ENCODE results near the gene GTF2H2C.
"Not testable (repeated sequence)": the region's sequence is repeated elsewhere in the genome, so short reads cannot be mapped to it uniquely, and the experiment has no call there.

GTF2H2C gene

GRCh38 chr5:69559908-69560330, at the start of gene GTF2H2C:
Gene GTF2H2C (plus strand): TSS chr5:69560191. CDS start chr5:69565133, 4,942 bp downstream.
- peak; percentile 77 for DNase-seq

GRCh38 chr5:69510694-69511093, 49.3 kb upstream of the GTF2H2C start:
- DNase-seq: no peak

GRCh38 chr5:69512740-69513260, 47.2 kb upstream of the GTF2H2C start:
- peak; percentile 81 for DNase-seq

- not testable (repeated sequence) for DNase-seq
These were observed 44.4 kb upstream of the GTF2H2C start for GRCh38 chr5:69515570-69515969.

GRCh38 chr5:69516769-69517168, 43.2 kb upstream of the GTF2H2C start:
- no peak for DNase-seq

GRCh38 chr5:69517763-69518212, 42.2 kb upstream of the GTF2H2C start:
- DNase-seq: no peak

- DNase-seq: no peak
These were observed 40.7 kb upstream of the GTF2H2C start for GRCh38 chr5:69519285-69519684.

- no peak for DNase-seq
These were observed 38.0 kb upstream of the GTF2H2C start for GRCh38 chr5:69522035-69522434.

GRCh38 chr5:69525490-69525889, 34.5 kb upstream of the GTF2H2C start:
- DNase-seq: no peak

GRCh38 chr5:69526660-69527059, 33.3 kb upstream of the GTF2H2C start:
- no peak for DNase-seq

- no peak for DNase-seq
These were observed 32.7 kb upstream of the GTF2H2C start for GRCh38 chr5:69527128-69527770.

GRCh38 chr5:69528035-69528434, 32.0 kb upstream of the GTF2H2C start:
- no peak for DNase-seq

- no peak for DNase-seq
These were observed 31.4 kb upstream of the GTF2H2C start for GRCh38 chr5:69528609-69529008.

GRCh38 chr5:69530561-69531405, 29.2 kb upstream of the GTF2H2C start:
- no peak for DNase-seq

GRCh38 chr5:69531406-69531801, 28.6 kb upstream of the GTF2H2C start:
- no peak for DNase-seq

- DNase-seq: not testable (repeated sequence)
These were observed 22.1 kb upstream of the GTF2H2C start for GRCh38 chr5:69537911-69538310.

GRCh38 chr5:69538735-69539134, 21.3 kb upstream of the GTF2H2C start:
- DNase-seq: not testable (repeated sequence)

- DNase-seq: not testable (repeated sequence)
These were observed 18.6 kb upstream of the GTF2H2C start for GRCh38 chr5:69541347-69541746.

- DNase-seq: not testable (repeated sequence)
These were observed 17.0 kb upstream of the GTF2H2C start for GRCh38 chr5:69542838-69543618.

GRCh38 chr5:69544602-69545001, 15.4 kb upstream of the GTF2H2C start:
- not testable (repeated sequence) for DNase-seq

- DNase-seq: not testable (repeated sequence)
These were observed 818 bp downstream of the GTF2H2C start for GRCh38 chr5:69560587-69561431.

- DNase-seq: not testable (repeated sequence)
These were observed 6.2 kb downstream of the GTF2H2C start for GRCh38 chr5:69566172-69566571.
